Tibial nerve (tissue), 4 donors: ENCODE measurements around the gene GALNS. TPM values are rescaled to one million over a fixed set of nuclear protein-coding genes. Genes with fewer than 3 reads are reported as not detected.

Source experiments
- DNase-seq, 2 donors: peaks; one replicate each; pipeline ENCODE4 v3.0.0-alpha.2; 2019; ENCODE audit warnings: low spot score in 2 of 2
- H3K27ac ChIP-seq, 4 donors: fragments of 200-600 bp; sonication (generic) in 3 of 4; one replicate each; pipeline ENCODE4 v1.5.1; 2017 to 2019; ENCODE audit warnings: mild to moderate bottlenecking in 1 of 4
- H3K27me3 ChIP-seq, 2 donors: fragments of 200-600 bp; sonication (generic) in 1 of 2; one replicate each; pipeline versions ENCODE4 v1.5.1 to v1.6.0; 2017 to 2019
- H3K36me3 ChIP-seq, 3 donors: fragments of 200-600 bp; sonication (generic); one replicate each; pipeline ENCODE4 v1.5.1; 2018 to 2019
- H3K4me1 ChIP-seq, 4 donors: fragments of 200-600 bp; sonication (generic) in 3 of 4; one replicate each; pipeline ENCODE4 v1.5.1; 2017 to 2019
- H3K4me3 ChIP-seq, 4 donors: fragments of 200-600 bp; sonication (generic) in 3 of 4; one replicate each; pipeline ENCODE4 v1.5.1; 2017 to 2019; ENCODE audit warnings: mild to moderate bottlenecking in 1 of 4, moderate library complexity in 1 of 4
- H3K9me3 ChIP-seq, 4 donors: fragments of 200-600 bp; sonication (generic) in 3 of 4; one replicate each; pipeline ENCODE4 v1.5.1; 2017 to 2019
- EP300 ChIP-seq, 2 donors: sonication (generic); formaldehyde crosslinking; IDR thresholded peaks; one replicate each; pipeline ENCODE4 v1.6.1; 2017; ENCODE audit warnings: antibody characterized with exemption in 2 of 2, mild to moderate bottlenecking in 1 of 2
- POLR2A ChIP-seq, 2 donors: fragments of 450-650 bp; IDR thresholded peaks; one replicate each; pipeline ENCODE4 v1.6.1; 2017; ENCODE audit warnings: antibody characterized with exemption in 2 of 2, mild to moderate bottlenecking in 2 of 2, moderate library complexity in 2 of 2
- WGBS, 2 donors: methylation state at CpG; one replicate each; pipeline ENCODE4 v1.1.5; 2018; 5-methylcytosine and 5-hydroxymethylcytosine counted together
- total RNA-seq, 4 donors: library from RNA; depleted of rRNA; stranded (reverse); fragments of >200 nt; gene quantifications; one replicate each; pipeline ENCODE4 v1.1.0, GENCODE V29; 2016
- TF ChIP-seq, protein P1 (sequence below), 5 experiments: fragments of 200-600 bp in 3 of 5; fragments of 450-650 bp in 2 of 5; sonication (generic) in 3 of 5; IDR thresholded peaks; one replicate each; pipeline ENCODE4 v1.5.1; 2016 to 2019; ENCODE audit warnings: antibody characterized with exemption in 5 of 5, mild to moderate bottlenecking in 3 of 5, moderate library complexity in 2 of 5

Gene GALNS
- total RNA-seq, 4 donors from 2014 or later, result 15.1 to 80.1 (median 43.2) TPM

DNA sequence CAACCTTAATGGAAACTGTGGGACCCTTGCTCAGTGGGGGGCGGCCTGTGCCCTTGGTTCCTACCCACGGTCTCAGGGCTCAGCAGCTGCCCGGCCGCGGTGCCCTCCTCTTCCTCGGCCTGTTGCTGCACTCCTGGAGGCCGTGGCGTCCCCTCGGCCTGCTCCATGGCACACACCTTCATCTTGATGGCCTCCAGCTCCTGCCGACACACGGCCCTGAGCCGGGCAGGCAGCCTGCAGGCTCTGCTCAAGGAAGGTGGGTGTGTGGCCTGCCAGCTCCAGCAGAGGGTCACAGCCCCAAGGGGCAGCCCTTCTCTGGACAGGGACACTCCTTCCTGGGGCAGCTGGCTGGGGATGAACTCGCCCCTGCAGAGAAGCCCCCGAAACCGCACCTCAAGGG is 9.0 kb upstream of the GALNS start:
- Histone ChIP-seq H3K27me3 (peaks cover 0 to 18% of the 10 kb centered on the region in 2 donors), H3K27ac (no peak overlapping the region), H3K4me3 (no peak overlapping the region), H3K36me3 (peaks cover 0 to 32% (median 7%) of the 10 kb centered on the region in 3 donors), H3K4me1 (peaks cover 0 to 3% (median 0%) of the 10 kb centered on the region in 4 donors), H3K9me3 (no peaks in the 10 kb centered on the region)
- TF ChIP-seq EP300 (IDR thresholded peaks at IDR 0.05) (no peak), POLR2A (IDR thresholded peaks at IDR 0.05) (no peak)
- TF ChIP-seq, protein P1, sequence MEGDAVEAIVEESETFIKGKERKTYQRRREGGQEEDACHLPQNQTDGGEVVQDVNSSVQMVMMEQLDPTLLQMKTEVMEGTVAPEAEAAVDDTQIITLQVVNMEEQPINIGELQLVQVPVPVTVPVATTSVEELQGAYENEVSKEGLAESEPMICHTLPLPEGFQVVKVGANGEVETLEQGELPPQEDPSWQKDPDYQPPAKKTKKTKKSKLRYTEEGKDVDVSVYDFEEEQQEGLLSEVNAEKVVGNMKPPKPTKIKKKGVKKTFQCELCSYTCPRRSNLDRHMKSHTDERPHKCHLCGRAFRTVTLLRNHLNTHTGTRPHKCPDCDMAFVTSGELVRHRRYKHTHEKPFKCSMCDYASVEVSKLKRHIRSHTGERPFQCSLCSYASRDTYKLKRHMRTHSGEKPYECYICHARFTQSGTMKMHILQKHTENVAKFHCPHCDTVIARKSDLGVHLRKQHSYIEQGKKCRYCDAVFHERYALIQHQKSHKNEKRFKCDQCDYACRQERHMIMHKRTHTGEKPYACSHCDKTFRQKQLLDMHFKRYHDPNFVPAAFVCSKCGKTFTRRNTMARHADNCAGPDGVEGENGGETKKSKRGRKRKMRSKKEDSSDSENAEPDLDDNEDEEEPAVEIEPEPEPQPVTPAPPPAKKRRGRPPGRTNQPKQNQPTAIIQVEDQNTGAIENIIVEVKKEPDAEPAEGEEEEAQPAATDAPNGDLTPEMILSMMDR (IDR thresholded peaks at IDR 0.05), result no peak
- WGBS, 2 donors, result 83 to 88% methylated on average over 5 to 7 of the region's 15 CpGs
- DNase-seq, result no peak

DNA sequence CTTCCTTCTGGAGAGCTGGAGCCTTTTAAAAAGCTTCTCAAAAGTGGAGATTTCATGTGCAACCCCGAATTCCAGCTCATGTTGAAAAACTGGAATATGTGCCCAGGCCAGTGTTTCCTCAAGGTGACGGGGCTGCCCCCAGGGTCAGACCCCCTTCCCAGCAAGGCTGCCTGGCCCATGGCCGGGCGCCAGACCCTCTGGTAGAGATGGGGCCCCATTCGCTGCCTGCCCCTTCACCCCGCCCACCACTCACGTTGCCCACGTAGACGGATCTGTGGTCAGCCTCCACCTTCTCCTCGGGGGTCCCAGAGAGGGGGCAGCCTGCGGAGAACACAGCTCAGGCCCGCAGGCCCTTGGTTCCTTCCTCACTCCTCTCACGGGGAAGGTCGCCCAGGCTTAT is 8.6 kb upstream of the GALNS start:
- Histone ChIP-seq H3K27ac (no peak overlapping the region), H3K9me3 (no peaks in the 10 kb centered on the region)
- WGBS, 2 donors, result 64 to 65% methylated on average over 10 to 14 of the region's 14 CpGs

DNA sequence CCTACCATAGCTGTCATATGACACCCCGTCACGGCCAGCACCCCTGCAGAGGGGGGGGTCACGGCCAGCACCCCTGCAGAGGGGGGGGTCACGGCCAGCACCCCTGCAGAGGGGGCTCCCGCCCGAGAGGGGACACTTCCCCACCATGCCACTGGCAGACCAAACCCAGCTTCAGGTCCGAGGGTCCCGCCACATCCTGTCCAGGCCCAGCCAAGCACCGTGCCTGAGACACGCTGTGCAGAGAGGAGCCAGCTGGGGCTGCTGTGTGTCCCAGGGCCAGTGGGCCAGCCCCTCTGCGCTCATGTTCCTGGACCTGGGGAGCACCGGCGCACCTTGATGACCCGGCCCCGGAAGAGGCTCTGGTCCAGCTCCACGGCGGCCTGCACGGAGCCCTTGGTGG is 7.8 kb upstream of the GALNS start:
- Histone ChIP-seq H3K27ac (no peak overlapping the region), H3K4me1 (no peaks in the 10 kb centered on the region), H3K4me3 (no peak overlapping the region), H3K9me3 (no peaks in the 10 kb centered on the region), H3K27me3 (peaks cover 0 to 8% of the 10 kb centered on the region in 2 donors), H3K36me3 (peaks cover 3 to 45% (median 13%) of the 10 kb centered on the region in 3 donors)
- TF ChIP-seq POLR2A (IDR thresholded peaks at IDR 0.05) (no peak), EP300 (IDR thresholded peaks at IDR 0.05) (no peak)
- TF ChIP-seq, protein P1 (IDR thresholded peaks at IDR 0.05), result no peak
- DNase-seq, result no peak
- 65 to 78% methylated on average over 11 to 15 of the region's 18 CpGs for WGBS, 2 donors

More for the DNA sequence above, 8.6 kb upstream of the GALNS start:
- no peak for DNase-seq
- Histone ChIP-seq H3K36me3 (peaks cover 0 to 37% (median 12%) of the 10 kb centered on the region in 3 donors), H3K4me3 (no peak overlapping the region), H3K4me1 (no peaks in the 10 kb centered on the region), H3K27me3 (peaks cover 0 to 14% of the 10 kb centered on the region in 2 donors)
- TF ChIP-seq, protein P1 (IDR thresholded peaks at IDR 0.05), result no peak
- TF ChIP-seq POLR2A (IDR thresholded peaks at IDR 0.05) (no peak), EP300 (IDR thresholded peaks at IDR 0.05) (no peak)

DNA sequence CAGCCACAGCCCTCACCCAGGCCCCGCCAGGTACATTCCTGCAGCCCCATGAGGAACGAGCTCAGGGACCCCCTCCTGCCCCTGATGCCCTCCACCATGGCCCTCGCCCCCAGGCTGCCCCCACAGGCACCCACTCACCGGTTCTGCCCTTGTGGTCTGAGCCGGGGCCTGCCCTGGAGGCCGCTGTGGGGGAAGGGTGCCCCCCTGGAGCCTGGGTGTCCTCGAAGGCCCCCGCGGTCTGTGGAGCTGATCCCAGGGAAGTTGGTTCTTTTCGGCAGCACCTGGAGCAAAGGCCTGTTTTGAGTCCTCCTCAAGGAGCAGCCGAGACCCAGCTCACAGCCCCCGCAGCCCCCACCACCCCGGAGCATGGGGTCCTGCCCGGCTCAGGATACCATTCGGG is 7.4 kb upstream of the GALNS start:
- H3K36me3 ChIP-seq, result peaks cover 3 to 49% (median 17%) of the 10 kb centered on the region in 3 donors
- DNase-seq, result no peak
- H3K9me3 ChIP-seq, result no peaks in the 10 kb centered on the region
- peaks cover 0 to 3% of the 10 kb centered on the region in 2 donors for H3K27me3 ChIP-seq
- H3K4me3 ChIP-seq, result no peak overlapping the region
- TF ChIP-seq, protein P1 (IDR thresholded peaks at IDR 0.05), result no peak
- TF ChIP-seq EP300 (IDR thresholded peaks at IDR 0.05) (no peak), POLR2A (IDR thresholded peaks at IDR 0.05) (no peak)
- WGBS, 2 donors, result 80 to 86% methylated on average over 1 to 15 of the region's 15 CpGs
- H3K4me1 ChIP-seq, result peaks cover 0 to 2% (median 0%) of the 10 kb centered on the region in 4 donors
- H3K27ac ChIP-seq, result no peak overlapping the region

DNA sequence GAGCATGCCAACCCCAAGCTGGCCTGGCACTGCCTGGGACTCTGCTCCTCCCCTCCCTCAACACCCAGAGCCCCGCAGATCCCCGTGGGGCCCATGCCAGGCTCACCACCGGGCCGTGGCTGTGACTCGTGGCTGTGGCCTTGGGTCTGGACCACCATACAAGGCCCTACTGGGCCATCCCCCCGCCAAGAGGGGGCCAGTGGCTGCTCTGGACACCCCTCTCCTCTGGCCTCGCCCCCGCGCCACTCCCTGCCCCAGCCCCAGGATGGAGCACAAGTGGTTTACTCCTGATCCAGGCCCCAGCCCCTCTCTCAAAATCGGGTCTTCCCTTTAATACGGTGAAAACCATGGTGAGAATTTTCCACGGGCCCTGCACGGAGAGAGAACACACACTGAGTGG is 6.7 kb upstream of the GALNS start:
- H3K9me3 ChIP-seq, result no peaks in the 10 kb centered on the region
- H3K4me3 ChIP-seq, result no peak overlapping the region
- H3K36me3 ChIP-seq, result peaks cover 3 to 54% (median 22%) of the 10 kb centered on the region in 3 donors
- peaks cover 0 to 8% (median 4%) of the 10 kb centered on the region in 4 donors for H3K4me1 ChIP-seq
- H3K27ac ChIP-seq, result no peak overlapping the region
- H3K27me3 ChIP-seq, result no peaks in the 10 kb centered on the region
- 74 to 85% methylated on average over 9 to 13 of the region's 13 CpGs for WGBS, 2 donors
- DNase-seq, result no peak
- TF ChIP-seq EP300 (IDR thresholded peaks at IDR 0.05) (no peak), POLR2A (IDR thresholded peaks at IDR 0.05) (no peak)
- TF ChIP-seq, protein P1 (IDR thresholded peaks at IDR 0.05), result no peak
